CD4-positive, alpha-beta T cell (primary cell): ENCODE results near the gene PTDSS2. TPM values are rescaled to one million over a fixed set of nuclear protein-coding genes. Genes with fewer than 3 reads are reported as not detected.

Source experiments
- ATAC-seq: fragments of 200-7000 bp; cut with Tn5 transposase; one replicate; pipeline ENCODE4 v1.10.0; 2022; ENCODE audit warnings: mild to moderate bottlenecking; ENCODE audit not compliant: poor library complexity
- CTCF ChIA-PET: fragments of 350-600 bp; sonication (Branson Sonifier 250); formaldehyde crosslinking; loops from one replicate; lab custom pipeline; 2021; ENCODE audit warnings: antibody characterized with exemption, inconsistent platforms; lab: Charles Lee
- POLR2A ChIA-PET: fragments of 350-600 bp; sonication (Branson Sonifier 250); formaldehyde crosslinking; loops from one replicate; lab custom pipeline; 2021; ENCODE audit warnings: antibody characterized with exemption, inconsistent platforms; lab: Charles Lee
- DNase-seq, 14 experiments: peaks; one replicate each; pipeline ENCODE4 v3.0.0-alpha.2; 2013 to 2020; ENCODE audit warnings: mixed read lengths in 2 of 14
- H3K27ac ChIP-seq, 2 donors: one replicate each; pipeline versions ENCODE4 v1.5.1 to v1.7.0; 2013; ENCODE audit warnings: low read length in 2 of 2, low read depth in 1 of 2, mild to moderate bottlenecking in 1 of 2
- H3K27me3 ChIP-seq, 2 experiments: 1 replicate in 1 of 2; 2 replicates in 1 of 2; pipeline versions ENCODE4 v1.6.1 to v1.7.0; 2013; ENCODE audit warnings: low read length in 2 of 2, control low read depth in 1 of 2, mild to moderate bottlenecking in 1 of 2, moderate library complexity in 1 of 2; ENCODE audit not compliant: insufficient read depth in 2 of 2, control insufficient read depth in 1 of 2
- H3K36me3 ChIP-seq: one replicate; pipeline ENCODE4 v1.6.1; 2013; ENCODE audit warnings: low read length, control low read depth; ENCODE audit not compliant: insufficient read depth
- H3K4me1 ChIP-seq: one replicate; pipeline ENCODE4 v1.6.1; 2013; ENCODE audit warnings: low read length, control low read depth; ENCODE audit not compliant: insufficient read depth
- H3K4me3 ChIP-seq: one replicate; pipeline ENCODE4 v1.5.1; 2013; ENCODE audit warnings: mild to moderate bottlenecking, low read length, moderate library complexity
- H3K9me3 ChIP-seq, 2 experiments: 1 replicate in 1 of 2; 2 replicates in 1 of 2; pipeline versions ENCODE4 v1.6.1 to v1.7.0; 2013; ENCODE audit warnings: low read length in 2 of 2, mild to moderate bottlenecking in 2 of 2, control low read depth in 1 of 2, moderate library complexity in 1 of 2; ENCODE audit not compliant: control insufficient read depth in 1 of 2, insufficient read depth in 1 of 2
- H3K27ac Mint-ChIP-seq: one replicate; pipeline ENCODE4 v1.8.0; 2020; ENCODE audit warnings: mixed read lengths
- H3K27me3 Mint-ChIP-seq: one replicate; pipeline ENCODE4 v1.8.0; 2021; ENCODE audit warnings: mixed read lengths
- H3K36me3 Mint-ChIP-seq: one replicate; pipeline ENCODE4 v1.8.0; 2021; ENCODE audit warnings: low read depth, mixed read lengths
- H3K4me1 Mint-ChIP-seq: one replicate; pipeline ENCODE4 v1.8.0; 2021; ENCODE audit warnings: low read depth, mixed read lengths
- H3K4me3 Mint-ChIP-seq: one replicate; pipeline ENCODE4 v1.8.0; 2020; ENCODE audit warnings: mild to moderate bottlenecking, mixed read lengths
- H3K9me3 Mint-ChIP-seq: one replicate; pipeline ENCODE4 v1.8.0; 2020; ENCODE audit warnings: mixed read lengths
- CTCF ChIP-seq: fragments of 200-600 bp; IDR thresholded peaks from one replicate; pipeline ENCODE4 v1.8.0; 2022; ENCODE audit warnings: antibody characterized with exemption, mild to moderate bottlenecking
- intact Hi-C, 2 experiments: fragments of 100-400 bp; cut with DNase I in 1 of 2; cut with micrococcal nuclease in 1 of 2; formaldehyde crosslinking; loops; one replicate each; pipeline versions ENCODE4 v1.15.1 to v1.9.0; 2023 to 2025; cut with DNase I, micrococcal nuclease
- total RNA-seq, 174 experiments: library from RNA in 2 of 174; stranded (reverse) in 2 of 174; gene quantifications; one replicate each; pipeline ENCODE4 v1.2.3 and lab custom pipeline; 2021 to 2026

The PTDSS2 gene
- total RNA-seq, 2 experiments from 2014 or later, result 15.2 to 18.4 TPM

GRCh38 chr11:488579-488978 lies 38.5 kb downstream of the PTDSS2 start:
- ChIA-PET CTCF (no interaction called here), POLR2A (no interaction called here)
- H3K27ac ChIP-seq, result no peak overlapping the region
- no peaks in the 10 kb centered on the region for H3K36me3 ChIP-seq
- H3K4me3 ChIP-seq, result no peak overlapping the region
- H3K27ac Mint-ChIP-seq, result no peak overlapping the region
- no peaks in the 10 kb centered on the region for H3K9me3 Mint-ChIP-seq
- H3K4me1 Mint-ChIP-seq, result no peaks in the 10 kb centered on the region
- intact Hi-C loops, result no loop called here
- ATAC-seq (no peak), DNase-seq (no peak)
- H3K27me3 ChIP-seq, result no peaks in the 10 kb centered on the region
- H3K27me3 Mint-ChIP-seq, result no peaks in the 10 kb centered on the region
- TF ChIP-seq CTCF, result no peak
- H3K9me3 ChIP-seq, result peaks cover 0 to 3% of the 10 kb centered on the region in 2 experiments
- H3K4me3 Mint-ChIP-seq, result no peak overlapping the region
- H3K36me3 Mint-ChIP-seq, result peaks cover 18% of the 10 kb centered on the region
- no peaks in the 10 kb centered on the region for H3K4me1 ChIP-seq

GRCh38 chr11:488992-489391 lies 38.9 kb downstream of the PTDSS2 start:
- Histone ChIP-seq H3K4me1 (no peaks in the 10 kb centered on the region), H3K27ac (no peak overlapping the region), H3K4me3 (no peak overlapping the region), H3K9me3 (peaks cover 0 to 3% of the 10 kb centered on the region in 2 experiments), H3K36me3 (peaks cover under 1% of the 10 kb centered on the region), H3K27me3 (no peaks in the 10 kb centered on the region)
- H3K36me3 Mint-ChIP-seq, result peaks cover 18% of the 10 kb centered on the region
- intact Hi-C loops, result no loop called here
- POLR2A ChIA-PET, result no interaction called here
- H3K9me3 Mint-ChIP-seq, result no peaks in the 10 kb centered on the region
- no peak overlapping the region for H3K27ac Mint-ChIP-seq
- CTCF ChIA-PET, result no interaction called here
- DNase-seq, result no peak
- no peak for TF ChIP-seq CTCF
- H3K4me3 Mint-ChIP-seq, result no peak overlapping the region
- ATAC-seq, result no peak
- H3K27me3 Mint-ChIP-seq, result no peaks in the 10 kb centered on the region
- no peaks in the 10 kb centered on the region for H3K4me1 Mint-ChIP-seq

- intact Hi-C loops, result no loop called here
- no peak overlapping the region for H3K27ac ChIP-seq
- POLR2A ChIA-PET, result no interaction called here
- no peak overlapping the region for H3K27ac Mint-ChIP-seq
- DNase-seq (no peak), ATAC-seq (no peak)
- no peaks in the 10 kb centered on the region for H3K27me3 ChIP-seq
- peaks cover 0 to 1% of the 10 kb centered on the region in 2 experiments for H3K9me3 ChIP-seq
- H3K36me3 Mint-ChIP-seq, result peaks cover 24% of the 10 kb centered on the region
- H3K4me3 ChIP-seq, result no peak overlapping the region
- peaks cover 7% of the 10 kb centered on the region for H3K36me3 ChIP-seq
- no peaks in the 10 kb centered on the region for H3K27me3 Mint-ChIP-seq
- CTCF ChIA-PET, result no interaction called here
- TF ChIP-seq CTCF, result no peak
- H3K9me3 Mint-ChIP-seq, result no peaks in the 10 kb centered on the region
- no peak overlapping the region for H3K4me3 Mint-ChIP-seq
- H3K4me1 Mint-ChIP-seq, result no peaks in the 10 kb centered on the region
- H3K4me1 ChIP-seq, result no peaks in the 10 kb centered on the region
These were observed 39.6 kb downstream of the PTDSS2 start for GRCh38 chr11:489610-490185.
